Suprapubic skin (tissue), 3 donors: Measurements from ENCODE around the gene IFITM10.

ENCODE experiments used
- EP300 ChIP-seq: sonication (generic); formaldehyde crosslinking; IDR thresholded peaks from one replicate; pipeline ENCODE4 v1.6.1; 2017; ENCODE audit warnings: antibody characterized with exemption
- TF ChIP-seq, protein P1 (sequence below), 2 donors: fragments of 200-600 bp in 1 of 2; fragments of 450-650 bp in 1 of 2; sonication (generic) in 1 of 2; IDR thresholded peaks; one replicate each; pipeline ENCODE4 v1.5.1; 2016 to 2019; ENCODE audit warnings: antibody characterized with exemption in 2 of 2, mild to moderate bottlenecking in 1 of 2, moderate library complexity in 1 of 2

DNA sequence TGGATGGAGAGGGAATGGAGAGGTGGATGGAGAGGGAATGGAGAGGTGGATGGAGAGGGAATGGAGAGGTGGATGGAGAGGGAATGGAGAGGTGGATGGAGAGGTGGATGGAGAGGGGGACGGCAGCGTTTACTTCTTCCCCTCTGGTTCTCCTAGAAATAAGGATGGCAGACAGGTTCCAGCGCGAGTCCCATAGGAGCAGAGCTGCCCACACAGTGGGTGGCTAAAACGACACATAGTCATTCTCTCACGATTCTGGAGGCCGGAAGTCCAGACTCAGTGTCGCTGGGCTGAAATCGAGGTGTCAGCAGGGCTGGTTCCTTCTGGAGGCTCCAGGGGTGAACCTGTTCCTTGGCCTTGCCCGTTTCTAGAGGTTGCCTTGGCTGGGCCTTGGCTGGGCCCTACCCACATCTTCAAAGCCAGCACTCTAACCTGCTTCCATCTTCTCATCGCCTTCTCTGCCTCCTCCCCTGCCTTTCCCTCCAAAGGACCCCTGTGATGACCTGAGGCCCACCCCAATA is 26.0 kb upstream of the IFITM10 start:
- TF ChIP-seq, protein P1, sequence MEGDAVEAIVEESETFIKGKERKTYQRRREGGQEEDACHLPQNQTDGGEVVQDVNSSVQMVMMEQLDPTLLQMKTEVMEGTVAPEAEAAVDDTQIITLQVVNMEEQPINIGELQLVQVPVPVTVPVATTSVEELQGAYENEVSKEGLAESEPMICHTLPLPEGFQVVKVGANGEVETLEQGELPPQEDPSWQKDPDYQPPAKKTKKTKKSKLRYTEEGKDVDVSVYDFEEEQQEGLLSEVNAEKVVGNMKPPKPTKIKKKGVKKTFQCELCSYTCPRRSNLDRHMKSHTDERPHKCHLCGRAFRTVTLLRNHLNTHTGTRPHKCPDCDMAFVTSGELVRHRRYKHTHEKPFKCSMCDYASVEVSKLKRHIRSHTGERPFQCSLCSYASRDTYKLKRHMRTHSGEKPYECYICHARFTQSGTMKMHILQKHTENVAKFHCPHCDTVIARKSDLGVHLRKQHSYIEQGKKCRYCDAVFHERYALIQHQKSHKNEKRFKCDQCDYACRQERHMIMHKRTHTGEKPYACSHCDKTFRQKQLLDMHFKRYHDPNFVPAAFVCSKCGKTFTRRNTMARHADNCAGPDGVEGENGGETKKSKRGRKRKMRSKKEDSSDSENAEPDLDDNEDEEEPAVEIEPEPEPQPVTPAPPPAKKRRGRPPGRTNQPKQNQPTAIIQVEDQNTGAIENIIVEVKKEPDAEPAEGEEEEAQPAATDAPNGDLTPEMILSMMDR (IDR thresholded peaks at IDR 0.05): no peak
- no peak for TF ChIP-seq EP300
